GM18519 (cell line): ENCODE results near the gene SH3YL1.

Experiments
- ATAC-seq: cut with Tn5 transposase; IDR thresholded peaks from one replicate; pipeline ENCODE4 v1.9.1; 2021; ENCODE audit warnings: mild to moderate bottlenecking, moderate library complexity; ENCODE audit not compliant: unreplicated experiment, low FRiP score

The SH3YL1 gene

DNA sequence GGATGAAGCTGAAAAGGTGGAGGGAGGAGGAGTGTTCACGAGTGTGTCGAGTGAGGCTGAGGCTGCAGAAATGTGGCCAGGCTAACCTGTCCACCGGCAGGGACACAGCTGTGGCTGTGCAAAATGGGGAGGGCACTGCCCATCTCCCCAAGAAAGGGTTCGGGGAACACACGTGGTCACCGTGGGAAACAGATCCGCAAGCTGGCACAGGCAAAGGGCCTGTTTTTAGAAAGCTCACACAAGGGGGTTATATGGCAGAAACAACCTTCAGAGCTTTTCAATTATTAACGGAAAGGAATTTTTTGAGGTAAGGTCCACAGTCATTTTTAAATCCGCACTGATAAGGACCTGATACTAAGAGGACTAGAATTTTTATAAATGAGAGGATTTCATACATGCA is 35.7 kb downstream of the SH3YL1 start:
- no peak for ATAC-seq

DNA sequence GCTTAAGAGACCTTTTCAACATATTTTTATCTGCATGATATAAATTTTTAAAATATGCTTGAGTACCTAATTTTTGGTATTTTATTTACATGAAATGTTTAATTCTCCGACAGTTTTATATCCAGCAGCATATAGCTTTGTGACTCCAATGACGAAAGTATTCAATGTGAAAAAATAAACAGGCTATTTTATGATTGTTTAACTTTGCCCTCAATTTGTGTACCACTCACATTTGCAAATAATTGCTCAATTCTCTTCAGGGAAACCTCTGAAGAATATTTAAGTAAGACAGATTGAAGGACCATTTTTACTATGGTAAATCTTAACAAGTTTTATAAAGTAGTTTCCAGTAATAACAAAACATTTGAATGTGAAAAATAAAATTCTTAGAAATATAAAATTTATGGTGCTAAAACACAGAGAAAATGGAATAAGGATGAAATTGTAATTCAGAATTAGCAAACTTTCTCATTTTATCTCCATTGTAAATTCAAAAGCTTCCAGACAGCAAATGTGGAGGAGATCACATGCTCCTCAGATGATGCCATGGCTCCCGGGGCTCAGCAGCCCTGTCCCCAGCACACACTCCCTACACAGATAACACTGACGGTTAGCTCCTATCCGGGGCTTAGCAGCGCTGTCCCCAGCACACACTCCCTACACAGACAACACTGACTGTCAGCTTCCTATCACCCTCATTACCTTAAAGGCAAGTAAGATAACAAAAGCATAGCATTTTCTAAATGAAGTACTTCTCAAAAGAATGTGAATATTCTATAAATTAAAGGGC is 39.7 kb downstream of the SH3YL1 start:
- no peak for ATAC-seq

DNA sequence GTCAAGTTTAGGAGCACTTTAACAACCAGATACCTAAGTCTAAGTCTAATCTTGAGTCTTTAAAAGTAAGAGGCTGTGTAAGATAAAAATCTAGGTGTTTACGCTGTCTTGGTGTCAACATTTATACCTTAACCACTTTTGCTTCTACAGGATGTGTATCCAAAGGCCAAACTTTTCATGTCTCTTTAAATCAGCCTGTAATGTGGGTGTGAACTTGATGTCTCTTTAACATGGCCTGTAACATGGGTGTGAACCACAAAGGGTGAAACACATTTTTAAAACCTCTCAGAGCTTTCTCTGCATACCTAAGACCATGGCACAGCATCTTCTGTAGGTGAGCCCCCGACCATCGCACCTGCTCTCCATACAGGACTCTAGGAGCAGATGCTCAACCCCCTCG is 40.4 kb downstream of the SH3YL1 start:
- no peak for ATAC-seq

DNA sequence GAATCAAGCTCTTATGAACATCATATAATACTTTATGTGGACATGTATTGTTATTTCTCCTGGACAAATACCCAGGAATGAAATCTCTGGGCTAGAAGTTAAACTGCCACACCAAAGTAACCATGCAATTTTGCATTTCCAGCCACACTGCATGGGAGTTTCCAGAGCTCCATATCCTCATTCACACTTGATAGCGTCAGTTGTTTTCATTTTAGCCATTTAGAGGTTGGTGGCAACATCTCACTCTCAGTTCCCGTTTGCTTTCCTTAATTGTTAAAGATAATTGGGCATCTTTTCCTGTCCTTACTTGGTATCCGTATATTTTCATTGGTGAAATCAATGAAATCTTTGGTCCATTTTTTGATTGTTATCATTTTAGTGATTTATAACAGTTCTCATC is 47.8 kb downstream of the SH3YL1 start:
- no peak for ATAC-seq

DNA sequence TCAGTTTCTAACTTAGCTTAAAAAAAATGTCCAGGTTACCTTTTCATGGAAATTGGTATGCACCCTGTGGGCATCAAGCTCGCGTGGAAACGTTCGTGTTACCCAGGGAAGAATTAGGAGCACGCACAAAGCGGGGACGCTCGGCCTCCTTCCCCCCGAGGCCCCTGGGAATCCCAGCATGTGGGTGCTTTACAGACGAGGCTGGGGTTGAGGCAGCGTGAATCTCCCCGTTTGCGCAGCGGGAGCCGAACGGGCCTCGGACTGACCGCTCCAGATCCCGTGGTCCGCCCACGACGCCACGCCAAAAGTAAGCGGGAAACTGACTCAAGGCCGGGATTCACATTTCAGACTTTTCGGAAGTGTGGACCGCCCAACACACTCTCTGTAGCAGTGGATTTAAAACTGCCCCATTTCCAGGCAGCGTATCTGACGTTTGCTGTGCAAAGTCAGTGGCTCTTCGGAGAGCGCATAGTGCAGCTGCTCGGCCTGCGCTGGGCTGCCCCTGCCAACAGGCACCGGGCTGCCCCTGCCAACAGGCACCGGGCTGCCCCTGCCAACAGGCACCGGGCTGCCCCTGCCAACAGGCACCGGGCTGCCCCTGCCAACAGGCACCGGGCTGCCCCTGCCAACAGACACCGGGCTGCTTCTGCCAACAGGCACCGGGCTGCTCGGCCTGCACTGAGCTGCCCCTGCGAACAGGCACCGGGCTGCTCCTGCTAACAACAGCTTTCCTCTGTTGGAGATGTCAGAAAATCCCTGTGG is 49.7 kb downstream of the SH3YL1 start:
- ATAC-seq: no peak

DNA sequence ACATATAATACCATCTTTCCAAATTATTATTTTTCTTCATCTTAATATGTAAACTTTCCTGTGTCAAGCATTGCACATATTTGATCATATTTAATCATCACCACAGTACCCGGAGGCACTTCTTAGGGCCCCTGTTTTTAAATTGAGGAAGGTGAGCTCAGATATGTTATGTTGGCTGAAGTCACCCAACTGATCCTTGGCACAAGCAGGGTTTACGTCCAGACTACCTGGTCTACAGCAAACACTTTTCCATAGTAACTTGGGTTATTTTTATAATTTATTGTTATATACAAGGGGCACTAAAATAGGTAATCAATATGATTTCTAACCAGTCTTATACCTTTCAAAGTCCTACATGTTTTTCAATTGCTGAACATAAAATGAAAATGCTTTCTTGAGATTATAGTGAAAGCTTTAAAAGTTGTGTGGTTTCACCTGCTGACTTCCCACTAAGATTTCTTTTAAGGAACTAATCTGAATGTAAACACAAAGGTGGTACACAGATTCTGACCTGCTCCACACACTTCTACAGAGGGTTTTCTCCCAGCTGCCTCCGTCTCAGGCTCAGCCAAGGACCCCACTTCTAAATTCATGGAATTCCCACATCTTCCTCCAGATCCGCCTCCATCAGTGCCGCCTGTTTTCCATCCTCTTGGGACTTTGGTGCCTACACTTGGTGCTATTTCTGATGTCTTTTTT is 52.2 kb downstream of the SH3YL1 start:
- no peak for ATAC-seq

DNA sequence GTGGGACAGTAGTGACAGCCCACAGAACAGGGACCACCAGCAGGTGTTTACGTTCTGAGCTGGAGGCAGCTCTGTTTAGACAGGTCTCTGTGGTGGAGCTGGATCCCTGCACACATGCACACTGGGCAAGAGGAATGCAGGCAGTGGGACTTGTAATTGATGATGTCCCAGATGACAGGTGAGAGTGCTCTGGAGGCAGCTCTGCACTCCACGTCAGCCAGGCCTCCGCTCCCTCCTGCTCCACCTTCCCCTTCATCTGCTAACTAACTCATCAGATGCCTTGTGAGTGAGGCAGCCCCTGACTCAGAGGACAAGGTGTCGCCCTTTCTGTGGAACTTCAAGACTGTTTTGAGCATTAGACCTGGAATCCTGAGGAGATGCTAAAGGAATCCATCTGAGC is 53.2 kb downstream of the SH3YL1 start:
- ATAC-seq: no peak

DNA sequence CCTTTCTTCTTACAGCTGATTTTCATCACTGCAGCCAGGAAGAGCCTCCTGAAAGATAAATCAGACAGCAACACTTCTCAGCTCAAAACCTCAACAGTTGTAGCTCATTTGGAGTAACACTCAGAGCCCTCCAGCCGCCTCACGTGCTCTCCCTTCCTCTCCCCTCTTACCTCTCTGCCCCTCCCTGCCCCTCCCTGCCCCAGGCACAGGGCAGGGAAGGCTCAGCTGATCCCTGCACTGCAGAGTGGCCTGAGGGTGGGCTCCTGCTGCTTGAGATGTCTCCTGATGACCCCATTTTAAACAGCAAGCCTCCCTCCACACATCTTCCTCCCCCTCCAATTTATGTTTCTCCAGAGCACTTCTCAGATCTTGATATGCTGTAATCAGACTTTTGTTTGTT is 54.4 kb downstream of the SH3YL1 start:
- no peak for ATAC-seq

DNA sequence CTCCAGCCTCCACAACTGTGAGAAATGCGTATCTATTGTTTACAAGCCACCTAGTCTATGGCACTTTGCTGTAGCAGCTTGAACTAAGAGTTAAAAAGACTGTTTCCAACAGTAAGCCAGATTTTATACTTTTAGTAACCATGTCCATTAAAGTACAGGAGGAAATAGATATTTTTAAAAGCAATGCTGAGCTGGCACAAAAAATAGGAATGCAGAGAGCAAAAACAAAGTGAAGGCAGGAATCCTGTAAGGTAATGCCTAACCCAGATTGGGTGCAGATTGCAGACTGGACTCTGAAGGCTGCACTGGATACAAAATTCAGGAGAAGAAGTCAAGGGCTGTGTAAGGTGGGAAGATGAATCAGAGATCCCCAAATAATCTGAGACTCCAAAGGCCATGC is 55.5 kb downstream of the SH3YL1 start:
- ATAC-seq: no peak

DNA sequence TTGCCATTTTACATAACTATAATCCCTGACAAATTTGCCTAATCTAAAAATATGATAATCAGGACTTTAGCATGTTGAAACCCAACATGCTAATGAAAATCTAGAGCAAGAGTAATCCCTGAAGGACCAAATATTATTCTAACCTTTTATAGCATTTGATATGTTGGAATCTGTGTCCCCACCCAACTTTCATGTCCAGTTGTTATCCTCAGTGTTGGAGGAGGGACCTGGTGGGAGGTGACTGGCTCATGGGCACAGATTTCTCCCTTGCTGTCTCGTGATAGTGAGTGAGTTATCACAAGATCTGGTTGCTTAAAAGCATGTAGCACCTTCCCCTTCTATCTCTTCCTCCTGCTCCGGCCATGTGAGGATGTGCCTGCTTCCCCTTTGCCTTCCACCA is 59.8 kb downstream of the SH3YL1 start:
- ATAC-seq: no peak

DNA sequence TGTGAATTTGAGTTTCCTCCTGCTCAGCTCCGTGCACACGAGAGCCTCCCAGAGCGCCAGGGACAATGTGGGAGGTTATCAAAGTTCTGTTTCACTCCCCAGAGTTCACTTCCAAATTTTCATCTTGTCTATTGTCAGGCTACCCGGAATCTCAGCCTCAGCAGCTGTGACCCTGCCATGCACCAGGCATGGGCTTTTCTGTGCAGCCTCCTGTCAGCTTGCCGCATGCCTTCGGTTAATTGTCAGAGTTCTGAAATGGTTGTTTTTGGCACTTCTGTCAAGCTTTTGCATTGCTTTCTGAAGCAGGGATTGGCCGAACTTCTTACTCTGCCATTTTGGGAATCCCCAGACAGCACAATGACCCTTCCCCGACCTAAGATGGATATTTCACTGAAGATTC is 60.4 kb downstream of the SH3YL1 start:
- no peak for ATAC-seq

DNA sequence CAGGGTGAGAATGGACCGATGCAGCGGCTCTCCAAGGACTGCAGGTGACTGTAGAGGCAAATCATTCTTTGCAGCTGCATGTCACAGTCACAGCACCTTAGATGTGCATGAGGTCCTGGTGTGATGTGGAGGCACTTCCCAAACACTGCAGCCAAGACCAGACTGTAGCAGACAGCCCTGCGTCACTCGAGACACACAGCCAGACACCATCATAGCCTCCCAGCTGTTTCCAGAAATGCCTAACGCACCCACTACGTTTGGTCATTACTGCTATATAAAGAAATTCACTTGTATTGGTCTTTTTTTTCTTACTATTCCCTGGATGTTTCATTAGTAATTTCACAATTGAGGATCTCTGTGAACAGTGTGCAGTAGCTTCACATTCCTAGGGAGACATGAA is 60.9 kb downstream of the SH3YL1 start:
- no peak for ATAC-seq

DNA sequence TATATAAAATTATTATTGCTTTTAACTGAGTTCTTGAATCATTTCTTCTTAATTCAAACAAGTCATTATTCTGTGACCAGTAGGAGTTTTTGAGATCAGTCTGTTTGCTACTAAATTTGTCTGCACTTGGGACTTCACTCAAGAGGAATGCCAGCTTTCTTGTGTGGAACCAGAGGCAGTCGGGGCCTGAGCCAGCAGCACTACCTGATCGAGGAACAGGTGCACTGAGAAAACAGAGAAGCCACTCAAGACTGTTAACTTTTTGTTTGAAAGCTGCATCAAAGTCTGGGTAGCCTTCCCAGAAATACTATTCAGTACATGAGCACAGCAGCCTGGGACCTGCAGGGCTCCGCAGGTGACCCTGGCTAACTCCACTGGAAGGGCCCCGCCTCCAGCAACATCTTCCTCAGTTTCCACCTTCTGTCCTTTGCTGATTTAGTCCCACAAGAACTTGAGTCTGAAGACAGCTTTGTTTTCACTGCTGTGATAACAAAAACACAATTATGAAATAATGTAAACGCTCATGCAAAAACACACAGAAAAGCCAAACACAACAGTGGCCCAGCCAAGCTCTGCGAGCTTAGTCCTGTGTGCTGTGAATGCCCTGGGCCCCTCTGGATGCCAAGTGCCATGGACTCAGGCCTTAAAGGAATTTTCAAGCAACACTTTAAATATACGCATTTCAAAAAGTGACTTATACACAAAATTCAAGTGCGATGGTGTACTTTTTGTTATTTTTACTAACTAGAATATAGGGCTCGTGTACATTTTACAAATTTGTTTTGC is 62.0 kb downstream of the SH3YL1 start:
- no peak for ATAC-seq

DNA sequence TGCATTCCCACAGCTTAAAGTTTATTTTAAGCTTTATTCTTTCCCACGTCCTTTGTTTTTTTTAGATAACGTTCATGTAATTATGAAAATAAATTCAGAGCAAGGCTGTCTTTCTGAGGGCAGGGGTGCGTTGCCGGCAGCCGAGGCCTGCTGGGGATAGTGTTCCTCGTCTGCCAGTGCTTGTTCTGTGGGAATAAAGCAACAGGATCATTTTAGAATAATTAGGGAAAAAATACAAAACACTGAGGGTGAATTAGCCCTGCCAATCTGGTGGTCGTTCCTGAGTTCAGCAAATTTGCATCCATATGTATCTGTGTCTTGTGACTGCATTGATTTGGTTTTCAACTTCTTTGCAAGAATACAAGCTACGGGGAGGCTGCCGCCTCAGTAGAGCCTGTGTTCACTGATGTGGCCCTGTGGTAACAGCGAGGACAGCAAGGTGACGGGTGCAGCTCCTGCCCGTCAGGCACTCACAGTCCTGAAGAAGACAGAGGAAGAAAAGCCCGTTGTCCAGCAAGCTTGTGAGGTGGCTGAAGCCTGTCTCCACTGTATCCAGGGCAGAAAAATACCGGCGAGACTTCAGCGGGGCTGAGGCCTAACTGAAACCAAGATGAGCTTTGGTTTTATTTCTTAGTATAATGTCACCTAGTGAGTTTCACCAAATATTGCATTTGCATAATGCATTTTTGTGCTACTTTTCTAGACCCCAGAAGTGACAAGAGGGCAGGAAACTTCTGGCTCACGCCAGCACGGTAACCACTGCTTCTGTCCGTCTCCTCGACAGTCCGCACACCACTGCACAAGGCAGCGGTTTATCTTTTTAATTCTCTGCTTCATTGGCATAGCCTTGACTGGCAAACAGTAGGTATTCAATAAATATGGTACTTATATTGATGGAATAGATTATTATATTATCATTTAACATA is 64.5 kb downstream of the SH3YL1 start:
- ATAC-seq: no peak

DNA sequence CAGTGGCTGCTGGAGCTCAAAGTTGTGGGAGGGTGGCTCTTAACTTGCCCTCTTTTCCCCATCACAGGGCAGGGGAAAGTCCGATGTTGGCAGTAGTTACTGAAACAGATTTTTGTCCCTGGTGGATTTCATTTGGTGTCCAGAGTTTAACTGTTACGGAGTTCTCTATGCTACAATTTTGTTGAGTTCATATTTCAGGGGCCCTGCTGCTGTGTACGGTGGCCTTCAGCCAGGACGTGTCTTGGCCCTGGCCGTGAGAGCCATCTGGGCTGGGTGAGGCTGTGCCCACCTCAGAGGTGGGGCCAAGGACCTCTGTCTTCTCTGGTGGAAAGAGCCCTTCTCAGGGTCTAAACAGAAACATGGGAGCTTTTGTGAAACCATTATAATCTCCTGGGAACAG is 67.4 kb downstream of the SH3YL1 start:
- no peak for ATAC-seq

DNA sequence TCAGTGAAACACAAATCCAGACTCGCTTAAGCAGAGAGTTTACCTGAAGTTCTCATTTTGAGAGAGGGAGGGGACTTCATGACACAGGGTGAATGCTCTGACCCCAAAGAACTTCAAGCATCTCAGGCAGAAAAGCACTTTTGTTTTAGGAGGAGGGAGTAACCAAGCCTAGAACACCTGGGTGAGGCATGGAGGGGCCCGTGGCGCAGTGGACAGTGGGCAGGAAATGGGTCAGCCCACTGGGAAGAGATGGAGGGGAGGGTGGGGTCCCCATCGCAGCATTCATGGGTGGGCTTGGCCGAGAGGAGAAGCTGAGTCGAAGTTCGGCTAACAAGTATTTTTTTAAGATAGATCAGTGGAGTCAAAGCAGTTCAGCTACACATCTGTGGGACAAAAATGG is 67.9 kb downstream of the SH3YL1 start:
- no peak for ATAC-seq

DNA sequence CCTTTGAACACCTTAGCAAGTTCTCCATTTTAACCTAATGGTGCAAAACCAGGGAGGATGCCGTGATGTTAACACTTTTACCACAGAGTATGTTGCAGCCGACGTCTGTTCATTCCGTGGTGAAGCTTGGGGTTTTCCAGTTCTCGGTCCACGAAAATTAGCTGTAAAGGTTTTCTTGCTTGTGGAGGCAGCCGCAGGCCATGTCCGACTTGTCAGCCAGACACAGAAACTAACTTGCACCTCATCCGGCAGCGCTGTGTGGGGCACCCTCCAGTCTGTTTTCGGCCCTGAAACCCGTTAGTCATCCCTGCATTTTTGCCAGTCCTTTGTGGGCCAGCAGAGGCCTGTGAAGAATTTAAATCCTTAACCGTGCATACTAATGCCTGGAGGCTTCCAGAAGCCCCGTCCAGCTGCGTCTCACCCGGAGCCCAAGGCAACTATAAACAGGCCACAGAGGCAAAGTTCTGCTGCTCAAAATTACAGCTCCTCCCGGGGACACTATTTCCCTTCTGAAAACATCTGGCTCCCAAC is 70.6 kb downstream of the SH3YL1 start:
- ATAC-seq: no peak

DNA sequence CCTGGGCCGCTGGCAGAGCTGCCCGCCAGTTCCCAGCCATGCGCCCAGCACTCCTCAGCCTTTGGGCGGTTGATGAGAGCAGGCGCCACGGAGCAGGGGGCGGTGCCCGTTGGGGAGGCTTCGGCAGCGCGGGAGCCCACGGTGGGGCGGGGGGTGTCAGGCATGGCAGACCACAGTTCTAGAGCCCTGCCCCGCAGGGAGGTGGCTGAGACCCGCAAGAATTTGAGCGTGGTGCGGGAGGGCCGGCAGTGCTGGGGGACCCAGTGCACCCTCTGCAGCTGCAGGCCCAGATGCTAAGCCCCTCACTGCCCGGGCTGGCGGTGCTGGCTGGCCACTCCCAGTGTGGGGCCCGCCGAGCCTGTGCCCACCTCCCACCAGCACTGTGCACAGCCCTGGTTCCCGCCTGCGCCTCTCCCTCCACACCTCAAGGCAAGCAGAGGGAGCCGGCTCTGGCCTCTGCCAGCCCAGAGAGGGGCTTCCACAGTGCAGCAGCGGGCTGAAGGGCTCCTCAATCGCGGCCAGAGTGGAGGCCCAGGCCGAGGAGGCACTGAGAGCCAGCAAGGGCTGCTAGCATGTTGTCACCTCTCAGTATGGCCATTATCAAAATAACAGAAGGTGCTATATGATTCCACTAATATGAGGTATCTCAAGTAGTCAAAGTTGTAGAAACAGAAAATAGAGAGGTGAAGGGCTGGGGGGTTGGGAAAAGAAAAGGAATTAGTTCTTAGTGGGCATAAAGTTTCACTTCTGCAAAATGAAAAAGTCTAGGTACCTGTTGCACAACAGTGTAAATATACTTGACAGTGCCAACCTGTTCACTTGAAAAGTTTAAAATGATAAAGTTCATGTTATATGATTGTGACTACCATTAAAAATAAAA is 72.3 kb downstream of the SH3YL1 start:
- ATAC-seq: no peak
